Kidney epithelial cell (primary cell): Measurements from ENCODE around the gene PIGBOS1. TPM values are rescaled to one million over a fixed set of nuclear protein-coding genes. Genes with fewer than 3 reads are reported as not detected.
"Not testable (repeated sequence)": the region's sequence is repeated elsewhere in the genome, so short reads cannot be mapped to it uniquely, and the experiment has no call there.

Experiments used
- DNase-seq: peaks from one replicate; pipeline ENCODE4 v3.0.0-alpha.2; 2010; ENCODE audit warnings: low read depth
- H3K27me3 ChIP-seq: 2 replicates; pipeline ENCODE4 v1.6.0; 2011; ENCODE audit warnings: low read length; ENCODE audit not compliant: control insufficient read depth, insufficient read depth
- H3K36me3 ChIP-seq: 2 replicates; pipeline ENCODE4 v1.5.1; 2011; ENCODE audit warnings: low read length; ENCODE audit not compliant: control insufficient read depth, insufficient read depth
- H3K4me3 ChIP-seq: 2 replicates; pipeline ENCODE4 v1.5.1; 2011; ENCODE audit warnings: low read depth, mild to moderate bottlenecking, control low read depth, low read length
- CTCF ChIP-seq: IDR thresholded peaks from 2 replicates; pipeline ENCODE4 v1.5.1; 2011; ENCODE audit warnings: mild to moderate bottlenecking, moderate library complexity, low read length, control low read depth, inconsistent platforms; ENCODE audit not compliant: insufficient read depth, poor library complexity, severe bottlenecking
- total RNA-seq: library from RNA; depleted of rRNA; stranded (reverse); fragments of >200 nt; gene quantifications from 2 replicates; pipeline ENCODE4 v1.2.3, GENCODE V29; 2015

The PIGBOS1 gene
- total RNA-seq, 1 donor from 2014 or later: 32.8 TPM

- Histone ChIP-seq H3K4me3 (no peak overlapping the region), H3K36me3 (no peaks in the 10 kb centered on the region), H3K27me3 (no peaks in the 10 kb centered on the region)
- no peak for TF ChIP-seq CTCF
- DNase-seq: no peak
These were observed 3.5 kb upstream of the PIGBOS1 start for GRCh38 chr15:55322467-55322866.

GRCh38 chr15:55320963-55321362 lies 2.0 kb upstream of the PIGBOS1 start:
- no peaks in the 10 kb centered on the region for H3K36me3 ChIP-seq
- no peak overlapping the region for H3K4me3 ChIP-seq
- no peak for DNase-seq
- H3K27me3 ChIP-seq: no peaks in the 10 kb centered on the region
- no peak for TF ChIP-seq CTCF

- H3K27me3 ChIP-seq: no peaks in the 10 kb centered on the region
- no peak for DNase-seq
- no peak for TF ChIP-seq CTCF
- no peaks in the 10 kb centered on the region for H3K36me3 ChIP-seq
- no peak overlapping the region for H3K4me3 ChIP-seq
These were observed 1.3 kb upstream of the PIGBOS1 start for GRCh38 chr15:55320238-55320550.

GRCh38 chr15:55319537-55320237 lies 764 bp upstream of the PIGBOS1 start:
- no peak for TF ChIP-seq CTCF
- DNase-seq: no peak
- Histone ChIP-seq H3K4me3 (peak overlapping the region; percentile 85), H3K36me3 (no peaks in the 10 kb centered on the region), H3K27me3 (no peaks in the 10 kb centered on the region)

- not testable (repeated sequence) for H3K27me3 ChIP-seq, H3K4me3 ChIP-seq, DNase-seq, H3K36me3 ChIP-seq
These were observed 16.1 kb downstream of the PIGBOS1 start for GRCh38 chr15:55302801-55303200.

- no peak overlapping the region for H3K4me3 ChIP-seq
- no peaks in the 10 kb centered on the region for H3K27me3 ChIP-seq
- DNase-seq: no peak
- H3K36me3 ChIP-seq: no peaks in the 10 kb centered on the region
- TF ChIP-seq CTCF: no peak
These were observed 21.6 kb downstream of the PIGBOS1 start for GRCh38 chr15:55297315-55297714.
